GM12892 (cell line): ENCODE results near the gene NT5C.

Experiments used
- POLR2AphosphoS5 ChIP-seq: IDR thresholded peaks from 2 replicates; pipeline ENCODE4 v1.6.1; 2011; ENCODE audit warnings: low read depth, low read length, control low read depth
- TAF1 ChIP-seq: IDR thresholded peaks from 2 replicates; pipeline ENCODE4 v1.6.1; 2011; ENCODE audit warnings: low read depth, mild to moderate bottlenecking, control low read depth, low read length, borderline replicate concordance

GRCh38 chr17:75142236-75142971, 10.9 kb upstream of the NT5C start:
- no peak for TF ChIP-seq TAF1
- no peak for TF ChIP-seq POLR2AphosphoS5
